ENCODE measurements around the gene KLK6.

The KLK6 gene

GRCh38 chr19:50969413-50969760 lies at the start of gene KLK6:
KLK6 (minus strand) TSS chr19:50969591; CDS start chr19:50968104, 1,487 bp downstream.
- no peak for DNase-seq

- DNase-seq = peak; percentile 57
Measured at GRCh38 chr19:51018745-51019543, 49.6 kb upstream of the KLK6 start.

GRCh38 chr19:51016798-51017683 lies 47.6 kb upstream of the KLK6 start:
- DNase-seq = peak; percentile 93

GRCh38 chr19:51015691-51016267 lies 46.4 kb upstream of the KLK6 start:
- no peak for DNase-seq

- no peak for DNase-seq
Measured at GRCh38 chr19:51014242-51014641, 44.9 kb upstream of the KLK6 start.

GRCh38 chr19:51012661-51013190 lies 43.3 kb upstream of the KLK6 start:
- DNase-seq = no peak

- DNase-seq = no peak
Measured at GRCh38 chr19:51010066-51010795, 40.8 kb upstream of the KLK6 start.

GRCh38 chr19:51009061-51009891 lies 39.9 kb upstream of the KLK6 start:
- no peak for DNase-seq

- no peak for DNase-seq
Measured at GRCh38 chr19:51007488-51007887, 38.1 kb upstream of the KLK6 start.

GRCh38 chr19:51006406-51006805 lies 37.0 kb upstream of the KLK6 start:
- no peak for DNase-seq

GRCh38 chr19:51005248-51005647 lies 35.9 kb upstream of the KLK6 start:
- no peak for DNase-seq

- DNase-seq = no peak
Measured at GRCh38 chr19:51003316-51003715, 33.9 kb upstream of the KLK6 start.

- DNase-seq = peak; percentile 61
Measured at GRCh38 chr19:51002542-51003311, 33.3 kb upstream of the KLK6 start.

GRCh38 chr19:51002089-51002532 lies 32.7 kb upstream of the KLK6 start:
- no peak for DNase-seq

- DNase-seq = no peak
Measured at GRCh38 chr19:51001515-51001914, 32.1 kb upstream of the KLK6 start, which contains the start of gene KLK8. KLK8 (minus strand) TSS chr19:51001604; CDS start chr19:51001167, 437 bp downstream.

- DNase-seq = no peak
Measured at GRCh38 chr19:51000981-51001380, 31.6 kb upstream of the KLK6 start.

- no peak for DNase-seq
Measured at GRCh38 chr19:51000426-51000825, 31.0 kb upstream of the KLK6 start.

GRCh38 chr19:50998686-50999085 lies 29.3 kb upstream of the KLK6 start:
- DNase-seq = no peak

- no peak for DNase-seq
Measured at GRCh38 chr19:50998061-50998460, 28.7 kb upstream of the KLK6 start.

- DNase-seq = no peak
Measured at GRCh38 chr19:50994129-50994528, 24.7 kb upstream of the KLK6 start.

GRCh38 chr19:50992666-50993035 lies 23.3 kb upstream of the KLK6 start:
- DNase-seq = no peak

All from activated CD8-positive, alpha-beta memory T cell treated with anti-CD3 and anti-CD28 coated beads, Interleukin-2, amount 50 U/mL, for 48 hours (primary cell).